Measurements from ENCODE around the gene XAB2. TPM values are rescaled to one million over a fixed set of nuclear protein-coding genes. Genes with fewer than 3 reads are reported as not detected.
A peak's percentile ranks its signal among the peaks of the same experiment; 100 is the strongest.

Gene XAB2
- total RNA-seq, 4 donors from 2014 or later, result 27.8 to 123 (median 57.3) TPM

GRCh38 chr19:7638802-7639465 lies 9.6 kb upstream of the XAB2 start:
- H3K4me1 ChIP-seq, result peaks cover 0 to 8% (median 5%) of the 10 kb centered on the region in 4 donors
- peaks cover 11% of the 10 kb centered on the region for H3K27me3 ChIP-seq
- DNase-seq, result no peak
- H3K27ac ChIP-seq, result no peak overlapping the region
- TF ChIP-seq POLR2AphosphoS5 (IDR thresholded peaks at IDR 0.05) (no peak), EP300 (IDR thresholded peaks at IDR 0.05; ENCODE audit: low read depth) (no peak), POLR2A (IDR thresholded peaks at IDR 0.05) (no peak)
- TF ChIP-seq, protein P1, sequence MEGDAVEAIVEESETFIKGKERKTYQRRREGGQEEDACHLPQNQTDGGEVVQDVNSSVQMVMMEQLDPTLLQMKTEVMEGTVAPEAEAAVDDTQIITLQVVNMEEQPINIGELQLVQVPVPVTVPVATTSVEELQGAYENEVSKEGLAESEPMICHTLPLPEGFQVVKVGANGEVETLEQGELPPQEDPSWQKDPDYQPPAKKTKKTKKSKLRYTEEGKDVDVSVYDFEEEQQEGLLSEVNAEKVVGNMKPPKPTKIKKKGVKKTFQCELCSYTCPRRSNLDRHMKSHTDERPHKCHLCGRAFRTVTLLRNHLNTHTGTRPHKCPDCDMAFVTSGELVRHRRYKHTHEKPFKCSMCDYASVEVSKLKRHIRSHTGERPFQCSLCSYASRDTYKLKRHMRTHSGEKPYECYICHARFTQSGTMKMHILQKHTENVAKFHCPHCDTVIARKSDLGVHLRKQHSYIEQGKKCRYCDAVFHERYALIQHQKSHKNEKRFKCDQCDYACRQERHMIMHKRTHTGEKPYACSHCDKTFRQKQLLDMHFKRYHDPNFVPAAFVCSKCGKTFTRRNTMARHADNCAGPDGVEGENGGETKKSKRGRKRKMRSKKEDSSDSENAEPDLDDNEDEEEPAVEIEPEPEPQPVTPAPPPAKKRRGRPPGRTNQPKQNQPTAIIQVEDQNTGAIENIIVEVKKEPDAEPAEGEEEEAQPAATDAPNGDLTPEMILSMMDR (IDR thresholded peaks at IDR 0.05), result no peak
- no peaks in the 10 kb centered on the region for H3K9me3 ChIP-seq
- intact Hi-C loops (cut with DNase I; ENCODE audit: low total_unique reads) (no loop called here), in situ Hi-C loops (cut with MboI; ENCODE audit: low pct_ligation_motif_present in 1 of 4, low pct_unique_long_range_greater_than_20kb in 1 of 4, low sequenced_read_pairs in 3 of 4) (no loop called here)
- no peak overlapping the region for H3K4me3 ChIP-seq
- WGBS, 2 donors (ENCODE audit: low coverage in 1 of 2), result 81% methylated on average over 12 of the region's 12 CpGs; no CpG with 5 or more reads in 1 of the 2 donors
- H3K36me3 ChIP-seq, result no peaks in the 10 kb centered on the region

- 37% methylated on average over 21 of the region's 30 CpGs; no CpG with 5 or more reads in 1 of the 2 donors for whole genome bisulfite sequencing, 2 donors (ENCODE audit: low coverage in 1 of 2)
- Histone ChIP-seq H3K27me3 (peaks cover 11% of the 10 kb centered on the region), H3K9me3 (no peaks in the 10 kb centered on the region), H3K27ac (peak overlapping the region; percentile 83 to 93 (median 88)), H3K4me3 (peak overlapping the region; percentile 49 to 80 (median 66)), H3K4me1 (peaks cover 0 to 8% (median 5%) of the 10 kb centered on the region in 4 donors), H3K36me3 (no peaks in the 10 kb centered on the region)
- in situ Hi-C loops (cut with MboI; ENCODE audit: low pct_ligation_motif_present in 1 of 4, low pct_unique_long_range_greater_than_20kb in 1 of 4, low sequenced_read_pairs in 3 of 4) (no loop called here), intact Hi-C loops (cut with DNase I; ENCODE audit: low total_unique reads) (no loop called here)
- DNase-seq, result peak; percentile 59
- TF ChIP-seq POLR2A (IDR thresholded peaks at IDR 0.05) (no peak), POLR2AphosphoS5 (IDR thresholded peaks at IDR 0.05) (no peak), EP300 (IDR thresholded peaks at IDR 0.05; ENCODE audit: low read depth) (no peak)
- TF ChIP-seq, protein P1 (IDR thresholded peaks at IDR 0.05), result no peak
These were observed 8.3 kb upstream of the XAB2 start for GRCh38 chr19:7637374-7638256.

GRCh38 chr19:7636691-7637373 lies 7.5 kb upstream of the XAB2 start, which contains the start of gene STXBP2:
Gene STXBP2 (plus strand): TSS chr19:7637110. CDS start chr19:7637150, 40 bp downstream.
- DNase-seq, result peak; percentile 93
- in situ Hi-C loops (cut with MboI; ENCODE audit: low pct_ligation_motif_present in 1 of 4, low pct_unique_long_range_greater_than_20kb in 1 of 4, low sequenced_read_pairs in 3 of 4), result no loop called here
- H3K36me3 ChIP-seq, result no peaks in the 10 kb centered on the region
- peaks cover 0 to 8% (median 5%) of the 10 kb centered on the region in 4 donors for H3K4me1 ChIP-seq
- peak; percentile 50 to 92 (median 87) for TF ChIP-seq POLR2AphosphoS5 (IDR thresholded peaks at IDR 0.05)
- TF ChIP-seq, protein P1 (IDR thresholded peaks at IDR 0.05), result peak; percentile 13 to 75 (median 28)
- TF ChIP-seq EP300 (IDR thresholded peaks at IDR 0.05; ENCODE audit: low read depth), result no peak
- peak; percentile 81 for TF ChIP-seq POLR2A (IDR thresholded peaks at IDR 0.05)
- H3K27ac ChIP-seq, result peak within 1 kb of the TSS; percentile 83 to 93 (median 88)
- intact Hi-C loops (cut with DNase I; ENCODE audit: low total_unique reads), result no loop called here
- peaks cover 11% of the 10 kb centered on the region for H3K27me3 ChIP-seq
- H3K9me3 ChIP-seq, result no peaks in the 10 kb centered on the region
- 10% methylated on average over 26 of the region's 61 CpGs; no CpG with 5 or more reads in 1 of the 2 donors for WGBS, 2 donors (ENCODE audit: low coverage in 1 of 2)
- H3K4me3 ChIP-seq, result peak within 1 kb of the TSS; percentile 49 to 80 (median 66)

Measured in transverse colon (tissue), 4 donors.